HG02981 (cell line): ENCODE measurements around the gene GNB2.
"Not testable (repeated sequence)": the region's sequence is repeated elsewhere in the genome, so short reads cannot be mapped to it uniquely, and the experiment has no call there.

Experiments
- ATAC-seq: cut with Tn5 transposase; IDR thresholded peaks from one replicate; pipeline ENCODE4 v1.9.1; 2021; ENCODE audit warnings: mild to moderate bottlenecking, moderate library complexity; ENCODE audit not compliant: unreplicated experiment

The GNB2 gene

DNA sequence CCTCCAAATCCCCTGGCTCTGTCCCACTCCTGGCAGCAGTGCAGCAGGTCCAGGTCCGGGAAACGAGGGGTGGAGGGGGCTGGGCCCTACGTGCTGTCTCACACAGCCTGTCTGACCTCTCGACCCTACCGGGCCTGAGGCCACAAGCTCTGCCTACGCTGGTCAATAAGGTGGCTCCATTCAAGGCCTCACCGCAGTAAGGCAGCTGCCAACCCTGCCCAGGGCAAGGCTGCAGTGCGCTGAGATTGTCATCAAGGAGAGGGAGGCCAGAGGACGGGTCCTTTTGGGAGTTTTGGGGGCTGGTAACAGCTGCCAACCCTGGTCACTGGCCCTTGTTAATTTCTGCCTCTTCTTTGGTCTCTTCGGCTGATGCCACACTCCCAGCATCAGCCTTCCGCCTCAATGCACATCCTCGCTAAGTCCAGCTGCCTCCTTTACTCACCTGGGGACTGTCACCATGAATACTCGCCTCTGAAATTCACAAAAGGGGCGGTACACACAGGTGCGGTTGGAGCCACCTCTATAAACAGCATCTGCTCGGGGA is 50.3 kb downstream of the GNB2 start:
- no peak for ATAC-seq

GRCh38 chr7:100724364-100724763 is 50.8 kb downstream of the GNB2 start:
- not testable (repeated sequence) for ATAC-seq

- no peak for ATAC-seq
Measured at GRCh38 chr7:100726996-100727761, 53.6 kb downstream of the GNB2 start.

DNA sequence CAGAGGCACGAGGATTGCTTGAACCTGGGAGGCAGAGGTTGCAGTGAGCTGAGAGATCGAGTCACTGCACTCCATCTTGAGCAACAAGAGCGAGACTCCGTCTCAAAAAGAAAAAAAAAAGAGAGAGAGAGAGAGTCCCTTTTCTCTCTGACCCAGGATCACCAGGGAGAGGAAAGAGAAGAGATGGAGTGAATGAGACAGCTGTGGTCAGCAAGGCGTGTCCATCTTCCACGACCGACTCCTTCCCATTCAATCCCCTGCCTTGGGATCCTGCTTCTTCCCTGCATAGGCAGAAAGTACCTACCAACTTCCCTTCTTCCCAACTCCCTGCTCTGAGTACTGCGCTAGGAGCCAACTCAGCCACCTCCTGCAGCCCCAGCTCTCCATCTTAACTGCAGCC is 54.7 kb downstream of the GNB2 start:
- no peak for ATAC-seq
